HS-5 (cell line): Measurements from ENCODE around the gene BPIFB1.

Experiments
- DNase-seq: peaks from one replicate; pipeline ENCODE4 v3.0.0-alpha.2; 2012; ENCODE audit warnings: low read depth

The BPIFB1 gene

GRCh38 chr20:33272155-33272873 is 10.7 kb upstream of the BPIFB1 start:
- DNase-seq: no peak

DNA sequence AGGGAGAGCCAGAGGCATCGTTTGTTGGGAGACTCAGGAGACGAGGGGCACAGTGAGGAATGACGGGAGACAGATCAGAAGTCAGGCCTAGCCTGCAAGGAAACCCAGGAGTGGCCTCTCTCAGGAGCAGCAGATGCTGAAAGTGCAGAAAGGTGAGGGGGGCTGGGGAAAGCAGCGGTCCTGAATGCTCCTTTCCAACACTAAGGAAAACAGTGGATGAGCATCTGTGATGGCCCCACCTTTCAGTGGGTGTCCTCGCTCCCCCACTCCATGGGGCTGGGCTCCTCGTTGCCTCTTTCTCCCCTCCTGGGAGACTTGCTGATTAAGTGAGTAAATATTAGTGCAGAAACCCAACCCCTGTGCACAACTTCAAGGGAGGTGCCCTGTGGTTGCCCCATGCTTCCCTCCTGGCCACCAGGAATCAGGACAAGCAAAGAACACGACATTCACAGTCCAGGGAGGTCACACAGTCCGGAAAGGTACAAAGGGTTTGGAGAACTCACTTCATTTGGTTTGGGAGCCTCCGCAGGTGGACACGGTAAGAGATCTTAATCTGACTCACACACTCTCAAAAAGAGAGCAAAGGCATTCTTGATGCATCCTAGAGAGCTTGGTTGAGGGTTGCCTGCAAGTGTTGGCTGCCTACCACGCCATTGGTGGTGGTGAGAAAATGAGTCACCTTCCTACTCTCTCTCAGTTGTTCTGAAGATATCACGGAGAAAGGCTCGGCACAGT is 9.7 kb upstream of the BPIFB1 start:
- no peak for DNase-seq

- no peak for DNase-seq
Measured at GRCh38 chr20:33275215-33275614, 7.8 kb upstream of the BPIFB1 start.

DNA sequence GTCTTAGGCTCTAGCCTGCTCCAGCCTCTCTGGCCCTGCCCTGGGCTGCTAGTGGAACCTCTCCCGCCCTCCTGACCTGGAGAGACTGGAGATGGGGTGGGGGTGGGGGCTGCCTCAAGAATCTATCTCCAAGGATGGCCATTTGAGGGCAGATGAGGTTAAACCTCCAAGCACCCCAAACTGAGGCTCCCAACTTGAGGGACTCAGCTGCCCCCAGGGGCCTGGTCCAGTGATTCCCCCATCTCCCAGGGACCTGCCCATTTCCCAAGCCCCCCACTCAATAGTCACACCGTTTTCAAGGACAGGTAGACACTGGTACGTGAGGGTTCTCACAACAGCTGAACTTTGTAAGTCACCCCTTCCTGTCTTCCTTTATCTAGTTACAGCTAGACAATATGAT is 7.1 kb upstream of the BPIFB1 start:
- DNase-seq: no peak

GRCh38 chr20:33276303-33277113 is 6.5 kb upstream of the BPIFB1 start:
- no peak for DNase-seq

DNA sequence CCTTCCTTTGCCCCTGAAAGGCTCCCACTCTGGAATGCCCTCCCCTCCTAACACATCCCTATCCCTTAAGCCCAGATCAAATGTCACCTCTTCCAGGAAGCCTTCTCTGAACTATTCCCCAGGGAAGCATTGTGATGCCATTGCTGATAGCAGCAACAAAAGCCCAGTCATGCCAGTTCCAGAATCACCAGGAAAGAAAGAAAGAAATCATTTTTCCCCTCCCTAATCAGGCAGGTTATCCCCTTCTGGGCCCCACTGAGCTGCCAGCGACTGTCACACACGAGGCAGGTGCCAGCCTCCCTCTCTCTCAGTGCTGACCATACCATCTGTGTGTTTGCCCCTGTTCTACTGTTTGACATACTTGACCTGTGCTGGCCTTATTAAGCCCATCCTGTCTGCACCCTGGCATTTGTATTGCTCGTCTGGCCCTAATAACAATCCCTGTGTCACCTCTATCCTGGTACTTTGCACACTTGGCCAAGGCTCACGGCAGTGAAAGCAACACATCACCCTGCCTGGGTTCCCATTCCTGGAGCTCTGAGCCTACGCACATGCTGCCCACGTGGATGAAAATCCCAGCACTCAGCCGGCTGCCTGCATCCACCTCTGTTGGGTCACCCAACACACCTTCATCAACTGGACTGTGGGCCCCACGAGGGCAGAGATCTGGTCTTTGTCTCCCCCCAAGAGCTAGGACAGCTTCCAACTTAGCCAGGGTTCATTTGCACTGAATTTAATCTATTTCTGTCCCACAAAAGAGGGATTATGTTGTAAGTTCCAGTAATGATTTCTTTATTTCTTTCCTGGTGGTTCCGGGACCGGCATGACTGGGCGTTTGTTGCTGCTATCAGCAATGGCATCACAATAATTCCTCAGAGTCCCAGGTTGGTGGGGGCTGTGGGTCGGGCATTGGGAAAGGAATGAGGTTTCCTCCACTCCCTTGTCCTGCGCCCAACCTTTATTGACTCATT is 5.3 kb upstream of the BPIFB1 start:
- no peak for DNase-seq

DNA sequence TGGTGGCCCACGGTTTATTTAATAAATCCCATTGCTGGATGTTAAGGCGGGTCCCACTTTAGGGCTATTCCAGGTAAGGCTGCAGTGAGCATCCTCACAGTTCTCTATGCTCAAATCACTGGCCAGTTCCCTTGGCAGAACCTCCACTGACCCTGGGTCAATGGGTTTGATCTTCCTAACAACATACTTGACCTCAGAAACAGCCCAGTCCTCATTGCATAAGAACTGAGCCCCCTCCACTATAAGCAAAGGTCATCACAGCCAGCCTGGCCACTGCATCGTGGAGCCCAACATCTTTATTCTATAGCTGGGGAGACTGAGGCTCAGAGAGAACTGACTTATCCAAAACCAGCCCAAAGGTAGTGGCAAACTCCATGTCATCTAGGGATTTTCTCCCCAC is 4.3 kb upstream of the BPIFB1 start:
- no peak for DNase-seq

GRCh38 chr20:33279261-33279910 is 3.6 kb upstream of the BPIFB1 start:
- DNase-seq: no peak

- no peak for DNase-seq
Measured at GRCh38 chr20:33280000-33280680, 2.9 kb upstream of the BPIFB1 start.

- DNase-seq: no peak
Measured at GRCh38 chr20:33280775-33281174, 2.2 kb upstream of the BPIFB1 start.

GRCh38 chr20:33281550-33282146 is 1.4 kb upstream of the BPIFB1 start:
- DNase-seq: no peak

DNA sequence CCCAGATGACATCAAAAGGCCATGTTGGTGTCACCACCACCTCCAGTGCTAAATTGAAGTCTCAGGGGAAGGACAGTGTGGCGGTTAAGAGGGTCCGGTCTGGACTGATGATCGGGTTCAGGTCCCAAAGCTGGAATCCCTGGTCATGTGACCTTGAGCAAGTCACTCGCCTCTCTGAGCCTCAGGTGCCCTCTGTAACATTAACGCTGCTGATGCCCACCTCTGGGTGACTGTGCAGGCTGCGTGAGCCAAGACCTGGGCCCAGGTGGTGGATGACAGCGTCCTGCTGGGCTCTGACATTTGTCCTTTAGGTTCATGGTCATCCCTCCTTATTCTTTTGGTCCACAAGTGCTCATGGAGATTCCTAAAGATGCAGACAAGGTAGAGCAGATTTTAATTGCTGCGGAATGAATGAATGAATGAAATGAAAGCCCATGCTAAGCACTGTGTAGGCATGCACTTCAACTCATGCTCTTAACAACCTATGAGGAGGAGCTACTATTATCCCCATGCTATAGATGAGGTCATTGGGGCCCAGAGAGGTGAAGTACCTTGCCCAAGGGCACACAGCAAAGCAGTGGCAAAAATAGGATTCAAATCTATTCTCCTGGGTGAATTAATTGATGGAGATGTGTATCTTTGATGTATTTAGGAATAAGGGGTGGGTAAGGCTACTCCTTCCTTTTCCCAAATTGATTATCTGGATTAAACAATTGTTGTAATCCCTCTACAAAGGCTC is 649 bp upstream of the BPIFB1 start:
- DNase-seq: no peak

DNA sequence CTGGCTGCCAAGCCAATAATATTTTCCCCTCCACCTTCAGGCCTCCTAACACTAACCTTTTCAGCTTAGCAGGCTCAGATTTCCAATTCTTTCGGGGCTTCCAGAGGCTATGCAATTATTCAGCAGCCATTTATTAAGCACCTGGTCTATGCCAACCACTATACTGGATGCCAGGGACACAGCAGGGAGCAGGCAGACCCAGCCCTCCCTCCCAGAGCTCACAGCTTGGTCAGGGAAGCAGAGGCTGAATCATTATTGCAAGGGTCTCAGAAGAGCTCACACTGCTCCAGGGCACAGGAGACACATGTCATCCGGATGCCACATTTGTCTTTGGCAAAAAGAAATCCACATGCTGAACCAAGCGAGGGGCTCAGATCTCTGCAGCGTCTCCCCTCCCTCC is 1.3 kb downstream of the BPIFB1 start:
- no peak for DNase-seq

GRCh38 chr20:33284937-33285336 is 1.9 kb downstream of the BPIFB1 start:
- no peak for DNase-seq

DNA sequence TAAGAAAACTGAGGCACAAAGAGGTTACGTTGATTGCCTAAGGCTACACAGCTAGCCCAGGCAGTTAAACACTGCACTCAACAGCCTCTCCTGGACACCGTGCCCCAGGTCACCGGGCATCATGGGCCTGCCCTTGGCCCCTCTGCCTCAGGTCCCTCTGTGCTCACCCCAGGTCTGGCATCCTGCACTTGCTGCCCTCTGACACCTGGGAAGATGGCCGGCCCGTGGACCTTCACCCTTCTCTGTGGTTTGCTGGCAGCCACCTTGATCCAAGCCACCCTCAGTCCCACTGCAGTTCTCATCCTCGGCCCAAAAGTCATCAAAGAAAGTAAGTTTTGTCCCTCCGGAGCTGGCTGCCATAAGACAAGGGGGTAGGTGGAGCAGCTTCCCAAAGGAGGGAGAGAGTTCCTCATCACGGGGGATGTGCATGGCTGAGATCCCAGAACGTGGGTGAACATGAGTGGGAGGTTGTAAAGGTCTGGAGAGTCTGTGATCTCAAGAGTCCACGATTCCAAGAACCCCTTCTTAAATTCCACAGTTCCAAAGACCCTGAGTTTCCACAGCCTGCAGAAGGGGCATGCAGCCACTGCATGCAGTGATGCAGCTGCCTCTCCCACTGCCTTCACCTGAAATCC is 3.0 kb downstream of the BPIFB1 start:
- no peak for DNase-seq

DNA sequence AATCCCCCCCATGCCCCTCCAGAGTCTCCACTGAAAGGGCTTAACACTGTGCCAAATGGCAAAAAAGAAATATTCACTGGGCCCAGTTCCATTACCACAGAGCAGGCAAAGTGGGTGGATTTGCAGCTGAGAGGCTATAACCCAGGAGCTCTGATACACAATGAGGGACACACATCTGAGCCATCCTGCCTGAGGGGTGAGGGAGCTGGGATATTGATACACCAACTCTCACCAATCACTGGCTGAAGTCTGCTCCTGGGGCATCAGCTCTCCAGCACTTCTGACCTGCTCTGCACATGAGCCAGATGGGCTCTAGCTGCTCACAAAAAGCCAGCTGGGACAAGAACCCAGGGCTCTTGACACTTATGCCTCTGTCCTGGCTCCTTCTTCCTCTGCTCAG is 4.9 kb downstream of the BPIFB1 start:
- DNase-seq: no peak

- no peak for DNase-seq
Measured at GRCh38 chr20:33290852-33291251, 7.8 kb downstream of the BPIFB1 start.

- no peak for DNase-seq
Measured at GRCh38 chr20:33291416-33291815, 8.4 kb downstream of the BPIFB1 start.

DNA sequence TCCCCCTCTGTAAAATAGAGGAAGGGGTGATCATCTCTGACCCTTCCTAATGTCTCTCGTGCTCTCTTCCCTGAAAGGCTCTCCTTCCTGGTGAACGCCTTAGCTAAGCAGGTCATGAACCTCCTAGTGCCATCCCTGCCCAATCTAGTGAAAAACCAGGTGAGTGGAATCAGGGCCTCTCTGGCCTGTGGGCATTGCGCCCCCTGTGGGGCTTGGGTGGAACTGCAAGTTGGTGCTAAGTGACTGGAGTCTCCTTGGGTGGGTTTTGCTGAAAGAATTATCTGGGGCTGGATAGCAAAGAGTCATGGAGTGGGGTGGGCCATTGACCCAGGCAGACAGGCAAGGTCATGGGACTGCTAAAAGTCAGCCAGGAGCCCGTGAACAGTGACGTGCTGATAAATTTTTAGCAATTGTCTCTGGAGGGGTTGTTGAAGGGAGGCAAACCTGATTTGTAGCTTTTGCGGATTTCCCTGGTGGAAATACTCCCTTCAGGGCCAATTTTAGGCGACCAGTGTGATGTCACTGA is 8.9 kb downstream of the BPIFB1 start:
- DNase-seq: no peak
